GM18508 (cell line): Measurements from ENCODE around the gene SETD5.

Experiments used
- ATAC-seq: cut with Tn5 transposase; IDR thresholded peaks from one replicate; pipeline ENCODE4 v1.9.1; 2021; ENCODE audit warnings: moderate number of reproducible peaks; ENCODE audit not compliant: insufficient read depth, unreplicated experiment

Gene SETD5

DNA sequence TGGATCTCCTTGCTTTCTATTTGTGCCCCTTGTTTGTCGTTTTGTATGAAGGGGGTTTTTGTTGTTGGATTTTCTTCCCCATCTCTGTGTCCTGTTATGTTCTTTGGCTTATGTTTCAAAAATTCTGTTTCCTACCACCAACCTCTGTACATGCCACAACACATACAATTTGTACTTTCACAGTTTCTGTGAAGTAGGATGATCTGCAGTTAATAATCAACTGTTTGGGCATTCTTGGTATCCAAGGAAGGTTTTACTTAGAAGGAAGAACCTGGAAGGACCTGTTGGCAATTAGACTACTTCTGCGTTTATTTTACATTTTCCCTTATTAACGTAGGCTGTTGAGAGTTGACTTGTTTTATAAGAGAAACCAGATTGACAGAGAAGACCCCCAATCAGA is 8.3 kb downstream of the SETD5 start:
- no peak for ATAC-seq

DNA sequence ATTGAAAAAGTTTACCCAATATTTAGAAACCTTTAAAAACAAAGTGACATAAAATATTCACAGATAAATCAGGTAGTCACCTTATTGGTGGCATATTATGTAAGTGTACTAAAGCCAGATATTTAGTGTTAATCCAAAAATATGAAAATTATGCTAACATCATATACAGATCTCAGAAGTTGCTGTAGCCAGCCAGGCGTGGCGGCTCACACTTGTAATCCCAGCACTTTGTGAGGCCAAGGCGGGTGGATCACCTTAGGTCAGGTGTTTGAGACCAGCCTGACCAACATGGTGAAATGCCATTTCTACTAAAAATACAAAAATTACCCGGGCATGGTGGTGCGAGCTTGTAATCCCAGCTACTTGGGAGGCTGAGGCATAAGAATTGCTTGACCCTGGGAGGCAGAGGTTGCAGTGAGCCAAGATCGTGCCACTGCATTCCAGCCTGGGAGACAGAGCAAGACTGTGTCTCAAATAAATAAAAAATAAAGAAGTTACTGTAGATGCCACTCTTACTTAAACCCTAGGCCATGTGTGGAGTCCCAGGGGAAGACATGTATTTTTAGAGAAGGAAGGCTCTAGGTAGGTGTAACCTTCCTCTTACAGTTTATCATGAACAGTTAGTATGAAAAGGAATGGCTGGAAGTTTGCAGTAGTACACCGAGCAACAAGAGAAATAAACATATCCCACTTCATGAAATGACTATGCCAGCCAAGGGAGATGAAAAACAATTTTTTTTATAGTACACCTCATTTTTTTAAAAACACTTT is 9.6 kb downstream of the SETD5 start:
- ATAC-seq = no peak

DNA sequence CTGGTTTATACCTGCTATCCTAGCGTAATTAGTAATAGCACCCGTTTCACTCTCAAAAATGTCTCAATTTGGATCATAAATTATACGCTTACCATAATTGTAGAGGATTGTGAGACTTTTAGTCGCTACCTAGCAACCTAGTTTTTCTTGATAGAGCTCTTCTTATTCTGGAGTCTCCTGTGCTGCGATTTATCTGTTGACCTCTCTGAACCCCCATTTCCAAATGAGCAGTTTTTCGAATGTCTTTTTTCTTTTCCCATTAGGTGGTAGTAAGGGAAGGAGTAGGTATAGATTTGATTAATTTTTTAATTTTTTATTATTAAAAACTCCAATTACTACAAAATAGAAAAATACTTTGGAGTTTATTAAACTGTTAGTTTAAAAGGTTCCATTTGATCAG is 10.6 kb downstream of the SETD5 start:
- no peak for ATAC-seq

DNA sequence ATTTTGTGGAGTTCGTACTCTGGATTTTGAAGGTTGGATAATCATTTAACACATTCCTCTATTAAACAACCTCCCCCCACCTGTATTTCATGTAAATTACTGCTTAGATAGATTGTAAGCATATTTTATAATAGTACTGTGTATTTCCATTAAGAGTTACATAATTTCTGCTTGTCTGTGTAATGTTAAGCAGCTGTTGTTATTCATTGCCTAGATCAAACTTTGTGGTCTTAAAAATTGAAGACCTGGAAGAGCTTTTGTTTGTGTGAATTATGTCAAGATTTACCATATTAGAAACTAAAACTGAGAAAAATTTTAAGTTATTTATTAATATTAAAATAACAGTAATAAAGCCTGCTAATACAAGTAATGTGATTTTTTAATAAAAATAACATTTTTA is 11.1 kb downstream of the SETD5 start:
- ATAC-seq = no peak

DNA sequence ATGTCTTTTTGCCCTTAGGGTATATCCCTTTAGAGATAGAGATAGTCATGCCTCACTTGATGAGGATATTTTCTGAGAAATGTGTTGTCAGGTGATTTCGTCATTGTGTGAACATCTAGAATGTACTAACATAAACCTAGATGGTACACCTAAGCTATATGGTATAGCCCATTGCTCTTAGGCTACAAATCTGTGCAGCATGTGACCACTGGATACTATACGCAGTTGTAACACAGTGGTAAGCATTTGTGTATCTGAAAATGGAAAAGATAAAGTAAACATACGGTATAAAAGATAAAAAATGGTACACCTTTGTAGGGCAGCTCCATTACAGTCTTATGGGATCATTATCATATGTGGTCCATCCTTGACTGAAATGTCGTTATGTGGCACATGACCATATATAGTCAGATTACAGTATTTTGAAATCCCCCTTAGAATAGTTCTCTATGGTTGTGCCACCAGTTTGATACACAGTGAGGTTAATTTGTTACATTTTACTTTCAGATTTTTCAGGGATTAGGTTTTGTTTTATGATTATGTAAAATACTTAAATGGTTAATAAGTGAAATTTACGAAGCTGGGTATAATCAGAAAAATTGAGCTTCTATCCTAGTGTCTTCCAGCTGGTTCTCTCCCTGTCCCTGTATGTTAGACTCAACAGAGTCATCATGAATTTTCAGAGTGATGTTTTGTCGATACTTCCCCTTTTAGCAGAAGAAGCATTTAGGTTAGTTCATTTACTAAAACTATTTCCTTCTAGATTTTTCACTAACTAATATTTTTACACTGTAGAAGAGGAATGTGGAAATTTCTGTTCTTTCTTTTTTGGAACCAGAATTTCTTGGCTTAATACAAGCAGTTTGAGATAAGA is 12.8 kb downstream of the SETD5 start:
- no peak for ATAC-seq

DNA sequence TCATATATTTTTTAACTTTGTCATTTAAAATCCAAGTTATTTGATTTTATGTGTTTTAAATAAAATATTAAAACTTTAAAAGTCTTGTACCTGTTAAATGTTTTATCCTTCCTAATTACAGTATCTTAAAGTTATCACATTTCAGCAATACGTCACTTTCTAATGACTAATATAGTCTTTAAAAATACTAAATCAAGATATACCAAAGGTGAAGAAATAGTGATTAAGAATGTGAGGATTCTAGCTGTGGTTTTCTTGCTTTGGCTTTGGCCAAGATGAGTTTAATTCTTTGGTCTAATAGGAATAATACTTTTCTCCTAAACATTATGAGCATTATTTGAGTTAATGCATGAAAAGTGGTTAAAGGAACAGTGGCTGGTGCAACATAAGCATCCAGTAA is 13.9 kb downstream of the SETD5 start:
- ATAC-seq = no peak

DNA sequence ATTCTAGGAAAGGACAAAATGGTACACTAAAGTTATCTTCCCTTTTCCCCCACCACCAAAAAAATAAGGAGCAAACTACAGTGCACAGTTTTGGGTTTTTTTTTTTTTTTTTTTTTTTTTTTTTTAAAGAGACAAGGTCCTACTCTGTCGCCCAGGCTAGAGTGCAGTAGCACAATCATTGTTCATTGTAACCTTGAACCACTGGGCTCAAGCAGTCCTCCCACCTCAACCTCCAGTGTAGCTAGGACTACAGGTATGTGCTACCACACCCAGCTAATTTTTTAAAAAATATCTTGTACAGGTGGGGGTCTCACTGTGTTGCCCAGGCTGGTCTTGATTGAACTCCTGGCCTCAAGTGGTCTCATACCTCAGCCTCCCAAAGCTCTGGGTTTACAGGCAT is 14.9 kb downstream of the SETD5 start:
- ATAC-seq = no peak

DNA sequence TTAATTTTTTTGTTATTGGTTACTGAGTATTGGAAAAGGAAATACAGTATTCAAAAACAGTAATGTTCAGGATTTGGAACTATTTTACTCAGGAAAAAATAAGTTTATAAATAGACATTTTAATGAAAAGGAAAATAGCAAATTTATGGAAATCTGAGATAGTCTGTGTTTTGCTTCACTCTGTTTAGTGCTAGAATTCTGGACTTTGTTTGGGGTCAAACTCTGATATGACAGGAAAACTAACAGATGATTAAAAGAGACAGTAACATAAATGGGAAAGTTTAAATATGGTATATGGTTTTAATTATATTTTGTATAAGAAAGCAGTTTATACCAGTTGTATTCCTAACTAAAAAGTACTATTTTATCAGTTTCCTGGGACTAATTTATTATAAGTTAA is 17.4 kb downstream of the SETD5 start:
- ATAC-seq = no peak

DNA sequence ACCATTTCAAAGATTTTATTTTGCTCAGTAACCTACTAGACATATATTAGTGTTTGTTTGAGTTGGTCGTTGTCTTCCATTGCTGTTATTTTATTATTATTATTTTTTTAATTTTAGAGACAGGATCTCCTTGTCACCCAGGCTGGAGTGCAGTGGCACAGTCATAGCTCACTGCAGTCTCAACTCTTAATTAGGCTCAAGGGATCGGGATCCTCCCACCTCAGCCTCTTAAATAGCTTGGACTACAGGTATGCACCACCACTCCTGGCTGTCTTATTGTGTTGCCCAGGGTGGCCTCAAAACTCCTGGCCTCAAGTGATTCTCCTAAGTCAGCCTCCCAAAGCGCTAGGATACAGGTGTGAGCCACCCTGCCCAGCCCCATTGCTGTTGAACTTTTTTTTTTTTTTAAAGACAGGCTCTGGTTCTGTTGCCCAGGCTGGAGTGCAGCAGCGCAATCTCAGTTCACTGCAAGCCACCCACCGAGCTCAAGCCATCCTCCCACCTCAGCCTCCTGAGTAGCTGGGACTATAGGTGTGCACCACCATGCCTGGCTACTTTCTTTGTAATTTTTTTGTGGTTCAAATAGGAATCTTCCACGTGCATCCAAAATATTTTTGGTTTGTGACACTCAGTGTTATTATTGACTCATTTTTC is 18.2 kb downstream of the SETD5 start:
- ATAC-seq = no peak

DNA sequence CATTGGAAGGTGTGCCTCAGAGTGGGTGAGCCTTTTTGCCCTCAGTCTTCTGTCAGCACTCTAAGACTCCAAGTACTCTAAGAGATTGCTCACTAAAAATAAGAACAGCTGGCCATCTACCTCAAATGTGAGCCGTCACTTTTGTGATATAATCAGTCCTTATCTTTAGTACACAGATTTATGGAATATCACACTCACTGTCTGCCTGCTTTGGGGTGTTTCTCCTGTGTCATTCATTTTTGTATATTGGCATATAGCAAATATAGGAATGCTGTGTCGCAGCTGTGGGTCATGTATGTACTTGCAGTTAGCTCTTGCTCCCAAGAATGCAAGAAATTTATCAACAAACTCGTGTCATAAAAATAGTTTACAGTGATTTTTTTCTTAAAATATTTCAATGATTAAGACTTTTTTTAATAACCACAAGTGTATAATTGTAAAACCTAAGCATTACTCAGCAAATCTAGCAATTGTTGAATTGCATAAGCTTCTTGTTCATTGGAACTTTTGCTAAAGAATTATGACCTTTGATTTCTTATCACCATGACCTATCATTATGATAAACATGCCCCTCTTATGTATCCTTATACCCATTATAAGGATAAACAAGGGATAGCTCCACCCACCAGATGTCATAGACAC is 18.8 kb downstream of the SETD5 start:
- no peak for ATAC-seq

DNA sequence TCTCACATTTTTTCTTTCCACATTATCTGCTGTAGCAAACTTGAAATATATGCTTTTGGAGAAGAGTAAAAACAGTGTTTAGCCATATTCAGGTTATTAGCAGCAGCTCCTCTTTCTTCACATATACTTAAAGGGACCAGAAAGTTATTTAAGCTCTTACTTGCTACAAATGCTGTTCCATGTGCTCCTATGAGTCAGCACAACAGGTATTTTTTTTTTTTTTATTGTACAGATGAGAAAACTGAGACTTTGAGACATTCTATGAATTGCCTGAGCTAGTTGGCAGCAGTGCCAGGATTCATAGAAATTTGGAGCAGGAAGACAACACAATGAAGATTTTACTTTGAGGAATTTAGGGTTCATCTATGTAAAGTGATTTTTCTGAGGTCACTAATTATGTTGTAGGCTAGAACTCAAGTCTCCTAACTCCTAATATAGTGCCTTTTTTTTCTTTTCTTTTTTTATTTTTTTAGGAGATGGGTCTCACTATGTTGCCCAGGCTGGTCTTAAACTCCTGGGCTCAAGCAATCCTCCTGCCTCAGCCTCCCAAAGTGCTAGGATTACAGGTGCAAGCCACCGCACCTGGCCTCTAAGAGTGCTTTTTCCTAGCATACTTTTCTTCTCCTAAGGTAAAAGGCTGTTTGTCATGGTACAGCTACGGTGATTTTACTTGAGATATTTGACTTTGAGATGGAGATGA is 23.6 kb downstream of the SETD5 start:
- ATAC-seq = no peak

DNA sequence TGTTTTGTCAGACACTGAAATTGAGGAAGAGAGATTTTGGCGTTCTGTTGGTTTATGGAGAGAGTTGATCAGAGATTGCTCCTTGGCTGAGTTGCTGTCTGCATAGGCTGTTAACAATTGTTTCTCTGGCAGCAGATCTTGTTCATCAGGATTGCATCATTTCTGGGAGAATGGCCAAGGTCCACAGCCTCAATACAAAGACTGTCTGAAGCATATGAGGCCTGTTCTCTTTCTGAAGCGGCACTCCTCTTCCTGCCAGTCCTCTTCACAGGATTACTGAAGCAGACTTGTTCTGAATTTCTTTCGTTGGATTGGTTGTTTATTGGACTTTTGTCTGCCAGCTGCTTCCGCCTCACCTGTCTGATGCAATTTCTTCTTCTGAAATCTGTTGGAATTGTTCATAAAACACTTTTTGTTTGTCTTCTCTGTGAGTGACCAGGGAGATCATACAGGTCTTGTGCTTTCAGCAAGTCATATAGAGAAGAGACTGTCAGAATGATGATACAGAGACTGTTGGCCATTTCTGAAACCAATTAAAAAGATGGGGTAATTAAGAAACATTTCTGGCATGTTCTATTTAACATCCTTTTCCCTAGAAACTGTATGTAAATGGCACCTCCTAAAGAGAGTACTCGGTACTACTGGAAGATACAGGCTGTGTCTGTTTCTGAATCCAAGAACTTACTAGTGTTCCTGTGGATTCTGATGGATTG is 25.5 kb downstream of the SETD5 start:
- ATAC-seq = no peak

DNA sequence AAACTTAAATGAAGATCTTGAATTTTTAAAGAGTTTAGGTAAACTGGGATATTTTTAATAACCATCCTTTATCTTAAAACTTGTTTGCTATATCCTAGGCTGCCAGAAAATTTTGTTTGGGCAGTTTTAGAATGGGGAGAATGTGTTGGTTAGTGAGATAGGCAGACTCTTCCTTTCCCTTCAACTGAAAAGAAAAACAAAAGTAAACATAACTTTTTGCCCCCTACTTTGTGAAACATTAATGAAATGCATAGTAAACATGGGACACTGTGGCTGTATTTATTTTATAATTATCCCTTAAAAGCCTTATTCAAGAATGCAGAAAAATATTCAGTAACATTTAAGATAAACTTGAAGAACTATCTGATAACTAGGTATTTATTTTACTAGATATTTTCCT is 31.0 kb downstream of the SETD5 start:
- no peak for ATAC-seq

DNA sequence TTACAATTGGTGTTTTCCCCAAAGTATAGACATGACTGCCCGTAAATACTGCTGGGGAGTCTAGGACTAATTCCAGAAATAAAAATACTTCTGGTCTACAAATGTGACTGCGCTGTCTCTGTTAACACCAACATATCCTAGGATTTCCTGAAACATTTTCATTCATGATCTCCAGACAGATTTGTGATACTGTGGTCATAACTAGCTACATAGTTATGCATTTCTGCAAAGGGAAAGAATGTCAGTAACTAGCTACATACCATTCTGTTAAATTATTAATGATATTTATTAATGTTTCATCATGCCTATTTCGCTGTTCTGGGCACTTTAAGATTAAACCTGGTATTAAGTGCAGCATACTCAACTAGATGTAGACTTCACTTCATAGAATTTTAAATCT is 33.3 kb downstream of the SETD5 start:
- ATAC-seq = no peak

DNA sequence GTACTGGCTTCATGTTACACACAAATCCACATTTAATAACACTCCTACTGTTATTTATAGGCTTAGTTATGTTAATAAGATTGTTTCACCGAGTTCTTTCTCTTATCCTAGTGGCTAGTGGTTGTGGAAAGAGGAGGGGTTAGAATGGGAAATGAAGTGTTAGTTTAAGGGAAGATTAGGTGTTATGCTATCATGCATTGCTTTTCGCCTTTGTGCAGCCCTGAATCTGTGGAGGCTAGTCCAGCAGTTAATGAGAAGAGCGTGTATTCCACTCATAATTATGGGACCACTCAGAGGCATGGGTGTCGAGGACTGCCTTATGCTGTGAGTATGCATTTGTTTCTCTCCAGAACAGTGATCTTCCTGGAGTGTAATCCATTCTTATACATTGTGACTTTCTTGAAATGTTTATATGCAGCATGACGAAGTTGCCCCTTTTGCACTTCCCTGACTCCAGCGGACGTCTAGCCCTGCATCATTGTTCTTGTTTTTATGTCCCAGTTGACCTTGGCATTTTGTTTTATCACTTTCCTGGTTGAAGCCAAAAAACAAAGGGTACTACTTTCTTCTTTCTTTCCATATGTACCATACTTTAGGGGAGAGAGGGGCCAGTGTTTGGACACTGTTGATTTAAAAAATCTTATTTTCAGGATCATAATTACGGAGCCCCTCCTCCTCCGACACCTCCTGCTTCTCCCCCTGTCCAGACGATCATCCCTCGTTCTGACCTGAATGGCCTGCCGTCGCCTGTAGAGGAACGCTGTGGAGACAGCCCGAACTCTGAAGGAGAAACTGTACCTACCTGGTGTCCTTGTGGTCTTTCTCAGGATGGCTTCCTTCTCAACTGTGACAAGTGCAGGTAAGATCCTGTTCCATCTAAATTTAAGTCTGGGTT is 36.5 kb downstream of the SETD5 start:
- no peak for ATAC-seq

DNA sequence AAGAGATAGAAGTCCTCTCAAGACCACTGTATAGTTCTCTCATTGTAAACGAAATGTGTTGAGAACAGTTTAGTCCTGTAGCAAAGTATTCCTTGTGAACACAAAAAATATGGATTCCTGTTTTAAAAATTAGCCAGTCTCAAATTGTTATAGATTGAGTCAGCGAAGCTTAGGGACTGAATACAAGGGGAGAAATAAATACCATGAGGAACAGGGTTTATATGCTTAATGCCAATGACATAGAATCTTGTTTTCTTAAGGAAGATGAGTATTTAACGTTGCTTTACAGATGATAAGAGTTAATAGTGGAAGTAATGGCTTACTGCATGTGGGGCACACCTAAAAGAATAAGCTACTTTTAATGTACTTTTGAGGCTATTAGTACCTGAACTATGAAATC is 37.9 kb downstream of the SETD5 start:
- no peak for ATAC-seq

DNA sequence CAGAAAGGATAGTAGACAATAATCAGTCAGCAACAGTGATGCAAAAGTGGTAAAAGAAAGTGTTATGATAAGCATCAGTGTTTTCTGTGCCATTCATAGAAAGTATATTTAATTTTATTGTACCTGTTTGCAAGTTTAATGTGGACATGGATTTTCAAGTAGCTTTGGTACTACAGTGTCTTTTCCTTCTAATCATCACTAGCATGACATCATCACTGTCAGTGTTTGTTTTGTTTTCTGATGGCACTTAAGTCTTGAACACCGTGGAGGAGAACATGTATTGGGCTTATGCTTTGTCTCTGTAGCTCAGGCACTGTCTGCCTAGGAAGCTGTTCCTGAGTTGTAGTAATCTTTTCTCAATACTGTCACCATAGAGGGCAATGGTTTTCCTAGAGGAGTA is 41.9 kb downstream of the SETD5 start:
- no peak for ATAC-seq

DNA sequence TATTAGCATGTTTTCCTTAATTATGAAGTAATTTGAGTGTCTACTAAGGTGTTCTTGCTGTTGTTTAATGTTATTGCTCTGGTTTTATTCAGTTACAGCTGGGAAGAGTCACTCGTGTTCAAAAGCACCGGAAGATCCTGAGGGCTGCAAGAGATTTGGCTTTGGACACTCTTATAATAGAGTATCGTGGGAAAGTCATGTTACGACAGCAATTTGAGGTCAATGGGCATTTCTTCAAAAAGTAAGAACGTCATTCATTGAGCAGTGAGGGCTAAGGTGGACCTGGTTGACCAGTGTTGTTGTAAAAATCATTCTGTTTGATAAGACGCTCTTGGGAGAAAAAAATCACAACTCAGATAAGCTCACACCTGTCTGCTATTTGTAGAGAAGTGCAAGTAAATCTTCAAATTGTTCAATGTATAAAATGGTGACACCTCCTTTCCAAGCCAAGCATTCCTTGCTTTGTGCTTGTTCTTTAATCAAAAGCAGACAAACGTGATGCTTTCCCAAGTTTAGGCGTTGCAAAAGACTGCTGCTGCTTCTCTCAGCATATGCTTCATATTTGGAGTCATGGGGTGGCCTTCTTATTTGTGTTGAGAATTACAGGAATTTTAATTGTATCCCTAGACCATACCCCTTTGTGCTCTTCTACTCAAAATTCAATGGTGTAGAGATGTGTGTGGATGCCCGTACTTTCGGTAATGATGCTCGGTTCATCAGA is 44.2 kb downstream of the SETD5 start:
- no peak for ATAC-seq
